Amniotic epithelial cell (primary cell): Measurements from ENCODE around the gene SPECC1L.

Source experiments
- DNase-seq: peaks from one replicate; pipeline ENCODE4 v3.0.0-alpha.2; 2010; ENCODE audit warnings: low read depth

Gene SPECC1L

GRCh38 chr22:24325105-24325757 lies 54.6 kb downstream of the SPECC1L start:
- DNase-seq: peak; percentile 92

GRCh38 chr22:24326266-24326665 lies 55.6 kb downstream of the SPECC1L start:
- no peak for DNase-seq

GRCh38 chr22:24327832-24328231 lies 57.2 kb downstream of the SPECC1L start:
- DNase-seq: no peak

GRCh38 chr22:24329453-24329852 lies 58.8 kb downstream of the SPECC1L start:
- no peak for DNase-seq

- DNase-seq: peak; percentile 22
Observed at GRCh38 chr22:24330636-24331035, 60.0 kb downstream of the SPECC1L start.

- DNase-seq: peak; percentile 17
Observed at GRCh38 chr22:24331468-24332440, 61.1 kb downstream of the SPECC1L start.

GRCh38 chr22:24333301-24333700 lies 62.7 kb downstream of the SPECC1L start:
- peak; percentile 27 for DNase-seq

- peak; percentile 58 for DNase-seq
Observed at GRCh38 chr22:24335496-24335895, 64.9 kb downstream of the SPECC1L start.

GRCh38 chr22:24337894-24338645 lies 67.4 kb downstream of the SPECC1L start:
- no peak for DNase-seq

GRCh38 chr22:24338726-24339451 lies 68.3 kb downstream of the SPECC1L start:
- DNase-seq: peak; percentile 55

GRCh38 chr22:24339452-24339747 lies 68.8 kb downstream of the SPECC1L start:
- no peak for DNase-seq

- DNase-seq: no peak
Observed at GRCh38 chr22:24341627-24342026, 71.0 kb downstream of the SPECC1L start.

GRCh38 chr22:24350627-24351026 lies 80.0 kb downstream of the SPECC1L start:
- no peak for DNase-seq

GRCh38 chr22:24353121-24353520 lies 82.5 kb downstream of the SPECC1L start:
- no peak for DNase-seq

GRCh38 chr22:24355574-24355973 lies 84.9 kb downstream of the SPECC1L start:
- peak; percentile 86 for DNase-seq

- no peak for DNase-seq
Observed at GRCh38 chr22:24357547-24357946, 86.9 kb downstream of the SPECC1L start.

- no peak for DNase-seq
Observed at GRCh38 chr22:24358105-24358836, 87.6 kb downstream of the SPECC1L start.

- peak; percentile 32 for DNase-seq
Observed at GRCh38 chr22:24359452-24360120, 89.0 kb downstream of the SPECC1L start.

GRCh38 chr22:24361976-24362646 lies 91.5 kb downstream of the SPECC1L start:
- no peak for DNase-seq

- DNase-seq: no peak
Observed at GRCh38 chr22:24363243-24363642, 92.6 kb downstream of the SPECC1L start.
